Stimulated activated CD8-positive, alpha-beta memory T cell treated with anti-CD3 and anti-CD28 coated beads, Interleukin-7, amount 100 ng/mL, for 4 hours (primary cell): ENCODE results near the gene TAS1R3.

Experiments
- DNase-seq, 2 donors: peaks; one replicate each; pipeline ENCODE4 v3.0.0-alpha.2; 2020; ENCODE audit warnings: low read depth in 2 of 2

The TAS1R3 gene

DNA sequence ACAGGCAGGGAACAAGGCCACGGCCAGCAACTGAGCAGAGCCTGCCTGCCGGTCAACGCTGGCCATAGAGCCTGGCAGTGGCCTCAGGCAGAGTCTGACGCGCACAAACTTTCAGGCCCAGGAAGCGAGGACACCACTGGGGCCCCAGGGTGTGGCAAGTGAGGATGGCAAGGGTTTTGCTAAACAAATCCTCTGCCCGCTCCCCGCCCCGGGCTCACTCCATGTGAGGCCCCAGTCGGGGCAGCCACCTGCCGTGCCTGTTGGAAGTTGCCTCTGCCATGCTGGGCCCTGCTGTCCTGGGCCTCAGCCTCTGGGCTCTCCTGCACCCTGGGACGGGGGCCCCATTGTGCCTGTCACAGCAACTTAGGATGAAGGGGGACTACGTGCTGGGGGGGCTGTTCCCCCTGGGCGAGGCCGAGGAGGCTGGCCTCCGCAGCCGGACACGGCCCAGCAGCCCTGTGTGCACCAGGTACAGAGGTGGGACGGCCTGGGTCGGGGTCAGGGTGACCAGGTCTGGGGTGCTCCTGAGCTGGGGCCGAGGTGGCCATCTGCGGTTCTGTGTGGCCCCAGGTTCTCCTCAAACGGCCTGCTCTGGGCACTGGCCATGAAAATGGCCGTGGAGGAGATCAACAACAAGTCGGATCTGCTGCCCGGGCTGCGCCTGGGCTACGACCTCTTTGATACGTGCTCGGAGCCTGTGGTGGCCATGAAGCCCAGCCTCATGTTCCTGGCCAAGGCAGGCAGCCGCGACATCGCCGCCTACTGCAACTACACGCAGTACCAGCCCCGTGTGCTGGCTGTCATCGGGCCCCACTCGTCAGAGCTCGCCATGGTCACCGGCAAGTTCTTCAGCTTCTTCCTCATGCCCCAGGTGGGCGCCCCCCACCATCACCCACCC lies at the start of gene TAS1R3:
Gene TAS1R3, plus strand, starts transcription at position 213 of the 898 bp plus-strand sequence. Its CDS starts 66 bp downstream, at position 279.
- no peak for DNase-seq

DNA sequence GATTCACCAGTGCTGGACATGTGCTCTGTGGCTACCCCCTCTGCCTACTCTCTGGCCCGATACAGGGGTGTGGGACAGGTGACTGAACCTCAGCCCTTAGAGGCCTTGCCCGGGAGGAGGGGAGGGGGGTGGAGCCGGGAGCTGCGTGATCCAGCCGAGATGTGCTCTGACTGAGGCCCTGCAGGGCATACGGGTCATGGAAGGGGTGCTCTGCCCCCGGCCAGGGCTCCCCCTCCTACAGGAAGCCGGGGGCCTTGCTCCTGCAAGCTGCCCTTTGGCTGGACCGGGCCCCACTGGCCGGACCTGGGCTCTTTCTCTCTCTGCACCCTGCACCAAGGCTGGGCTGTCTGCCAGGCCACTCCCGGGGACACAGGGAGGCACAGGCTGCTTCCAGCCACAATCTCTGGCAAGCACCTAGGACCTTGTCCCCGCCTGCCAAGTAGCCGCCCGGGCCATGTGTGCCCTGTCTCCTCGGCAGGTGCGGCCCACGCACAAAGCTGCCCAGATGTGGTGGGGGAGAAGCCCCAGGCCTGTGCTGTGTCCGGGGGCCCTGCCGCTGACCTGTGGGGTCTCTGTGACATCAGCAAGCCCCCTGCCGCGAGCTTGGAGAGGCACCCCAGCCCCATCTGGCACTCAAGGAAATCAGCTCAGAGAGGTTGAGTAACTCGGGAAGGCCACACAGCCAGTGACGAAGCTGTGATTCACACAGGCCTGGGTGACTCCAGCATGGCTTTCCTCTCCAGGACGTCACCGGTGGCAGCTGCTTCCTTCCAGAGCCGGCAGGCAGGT lies 49.4 kb upstream of the TAS1R3 start:
- DNase-seq = no peak

DNA sequence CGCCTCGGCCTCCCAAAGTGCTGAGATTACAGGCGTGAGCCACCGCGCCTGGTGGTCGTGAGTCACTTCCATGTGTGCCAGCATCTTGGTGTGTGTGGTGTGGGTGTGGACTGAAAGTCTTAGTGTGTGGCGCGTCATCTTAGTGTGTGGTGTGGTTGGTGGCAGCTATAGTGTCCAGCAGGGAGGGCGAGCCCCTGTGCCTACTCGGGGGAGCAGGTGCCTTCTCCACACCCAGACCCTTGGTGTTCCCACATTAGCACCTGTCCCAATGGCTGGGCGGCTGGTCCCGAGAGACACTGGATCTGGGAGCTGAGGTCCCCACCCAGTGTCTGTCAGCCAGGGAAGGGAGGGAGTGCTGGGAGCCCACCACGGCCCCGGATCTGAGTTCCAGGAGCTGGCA lies 48.1 kb upstream of the TAS1R3 start:
- no peak for DNase-seq

DNA sequence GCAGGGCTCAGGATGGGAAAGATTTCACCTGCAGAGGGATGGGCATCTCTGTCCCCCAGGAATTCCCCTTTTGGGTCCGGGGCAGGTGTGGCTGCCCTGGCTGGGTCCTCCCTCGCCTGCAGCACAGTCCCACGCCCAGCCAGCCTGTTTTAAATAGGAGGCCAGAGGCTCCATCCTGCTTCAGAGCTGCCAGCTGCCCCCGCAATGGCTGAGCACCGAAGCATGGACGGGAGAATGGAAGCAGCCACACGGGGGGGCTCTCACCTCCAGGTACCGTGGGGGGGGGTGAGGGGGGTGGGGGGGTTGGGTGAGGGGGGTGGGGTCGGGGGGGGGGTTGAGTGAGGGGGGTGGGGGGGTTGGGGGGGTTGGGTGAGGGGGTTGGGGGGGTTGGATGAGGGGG lies 47.3 kb upstream of the TAS1R3 start:
- DNase-seq = no peak

DNA sequence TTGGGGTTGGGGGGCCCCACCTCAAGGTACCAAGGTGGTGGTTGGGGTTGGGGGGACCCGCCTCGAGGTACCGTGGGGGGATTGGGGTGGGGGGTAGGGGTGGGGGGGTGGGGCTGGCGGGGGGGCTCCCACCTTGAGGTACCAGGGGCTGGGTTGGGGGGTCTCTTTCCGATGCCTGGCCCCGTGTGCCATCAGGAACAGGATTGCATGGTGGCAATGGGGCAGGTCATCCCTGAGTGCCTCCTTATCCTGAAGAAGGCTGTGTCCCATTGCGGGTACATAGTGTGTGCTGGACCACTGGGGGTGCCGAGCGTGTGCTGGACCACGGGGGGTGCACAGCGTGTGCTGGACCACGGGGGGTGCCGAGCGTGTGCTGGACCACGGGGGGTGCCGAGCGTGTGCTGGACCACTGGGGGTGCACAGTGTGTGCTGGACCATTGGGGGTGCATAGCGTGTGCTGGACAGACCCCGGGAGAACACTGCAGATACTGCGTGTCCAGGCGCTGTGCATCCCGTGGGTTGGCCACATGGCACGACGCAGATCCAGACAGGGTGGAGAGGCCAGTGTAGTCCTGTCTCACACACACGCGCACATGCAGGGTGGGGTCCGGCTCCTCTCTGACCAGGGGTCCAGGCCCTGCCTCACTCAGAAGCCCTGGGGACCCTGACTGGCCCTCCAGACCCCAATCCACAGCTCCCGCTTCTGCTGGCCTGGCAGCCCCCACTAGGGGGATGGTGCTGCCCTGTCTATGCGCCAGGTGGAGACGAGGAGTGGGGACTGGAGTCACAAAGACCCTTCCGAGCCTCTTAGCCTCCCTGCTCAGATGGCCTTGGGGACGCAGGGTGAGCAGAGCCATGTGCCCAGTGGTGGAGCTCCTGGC lies 46.6 kb upstream of the TAS1R3 start:
- no peak for DNase-seq

DNA sequence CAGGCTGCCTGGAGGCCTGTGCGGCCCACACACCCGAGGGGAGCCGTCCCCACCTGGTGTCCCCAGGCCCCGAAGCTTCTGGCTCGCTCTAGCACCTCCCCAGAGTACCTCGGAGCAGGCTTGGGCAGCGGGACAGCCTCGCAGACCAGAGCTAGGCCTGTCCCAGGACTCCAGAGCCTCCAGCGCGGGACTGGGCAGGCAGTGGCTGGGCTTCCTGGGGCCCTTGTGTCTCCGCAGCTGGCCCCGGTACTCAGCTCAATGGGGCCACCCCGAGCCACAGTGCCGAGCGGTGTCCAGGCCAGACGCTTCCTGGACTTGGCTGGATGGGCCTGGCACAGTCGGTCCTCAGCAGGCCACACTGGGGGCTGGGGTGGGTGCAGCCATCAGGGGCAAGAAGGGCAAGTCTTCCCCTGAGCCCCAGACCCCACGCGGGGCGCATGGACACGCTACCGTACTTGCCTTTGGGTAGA lies 45.9 kb upstream of the TAS1R3 start:
- no peak for DNase-seq

DNA sequence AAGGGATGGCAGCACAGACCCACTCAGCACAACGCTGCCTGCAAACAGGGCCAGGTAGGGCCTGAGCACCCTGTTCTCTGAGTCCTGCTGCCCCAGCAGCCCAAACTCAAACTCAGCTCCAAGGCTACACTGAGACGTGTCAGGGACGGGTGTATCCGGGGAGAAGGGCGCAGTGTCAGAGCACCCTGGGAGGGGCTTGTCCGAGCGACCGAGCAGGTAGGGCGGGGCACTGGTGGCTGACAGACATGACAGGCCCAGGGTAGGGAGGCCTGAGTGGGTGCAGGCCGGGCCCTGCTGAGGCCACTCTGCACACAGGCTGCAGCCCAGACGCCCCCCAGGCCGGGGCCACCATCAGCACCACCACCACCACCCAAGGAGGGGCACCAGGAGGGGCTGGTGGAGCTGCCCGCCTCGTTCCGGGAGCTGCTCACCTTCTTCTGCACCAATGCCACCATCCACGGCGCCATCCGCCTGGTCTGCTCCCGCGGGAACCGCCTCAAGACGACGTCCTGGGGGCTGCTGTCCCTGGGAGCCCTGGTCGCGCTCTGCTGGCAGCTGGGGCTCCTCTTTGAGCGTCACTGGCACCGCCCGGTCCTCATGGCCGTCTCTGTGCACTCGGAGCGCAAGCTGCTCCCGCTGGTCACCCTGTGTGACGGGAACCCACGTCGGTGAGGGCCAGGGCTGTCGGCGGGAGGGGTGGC lies 45.3 kb upstream of the TAS1R3 start:
- no peak for DNase-seq

DNA sequence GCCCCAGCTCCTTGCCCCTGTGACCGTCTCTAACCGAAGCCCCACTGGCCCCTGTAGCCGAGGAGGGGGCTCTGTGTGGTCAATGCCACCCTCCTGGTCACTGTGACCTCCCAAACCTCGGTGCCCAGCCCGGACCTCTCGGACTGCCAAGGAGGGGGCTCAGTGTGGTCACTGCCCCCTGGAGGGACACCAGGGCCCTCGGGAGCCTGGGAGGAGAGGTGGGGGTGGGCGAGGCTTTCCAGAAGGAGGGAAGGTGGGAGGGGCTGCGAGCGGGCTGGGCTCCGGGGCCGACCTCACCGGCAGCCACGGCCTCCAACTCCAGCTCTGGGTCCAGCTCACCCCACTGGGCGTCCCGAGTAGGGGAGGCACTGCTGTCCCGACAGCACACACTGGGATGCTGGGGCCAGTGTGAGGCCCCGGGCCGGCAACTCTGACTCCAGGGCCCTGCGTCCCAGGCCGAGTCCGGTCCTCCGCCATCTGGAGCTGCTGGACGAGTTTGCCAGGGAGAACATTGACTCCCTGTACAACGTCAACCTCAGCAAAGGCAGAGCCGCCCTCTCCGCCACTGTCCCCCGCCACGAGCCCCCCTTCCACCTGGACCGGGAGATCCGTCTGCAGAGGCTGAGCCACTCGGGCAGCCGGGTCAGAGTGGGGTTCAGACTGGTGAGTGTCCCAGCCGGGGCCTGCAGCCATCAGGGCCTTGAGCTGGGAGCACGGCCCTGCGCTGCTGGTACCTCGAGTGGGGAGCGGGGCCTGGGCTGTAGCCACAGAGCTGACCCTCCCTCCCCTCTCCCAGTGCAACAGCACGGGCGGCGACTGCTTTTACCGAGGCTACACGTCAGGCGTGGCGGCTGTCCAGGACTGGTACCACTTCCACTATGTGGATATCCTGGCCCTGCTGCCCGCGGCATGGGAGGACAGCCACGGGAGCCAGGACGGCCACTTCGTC lies 44.5 kb upstream of the TAS1R3 start:
- no peak for DNase-seq

DNA sequence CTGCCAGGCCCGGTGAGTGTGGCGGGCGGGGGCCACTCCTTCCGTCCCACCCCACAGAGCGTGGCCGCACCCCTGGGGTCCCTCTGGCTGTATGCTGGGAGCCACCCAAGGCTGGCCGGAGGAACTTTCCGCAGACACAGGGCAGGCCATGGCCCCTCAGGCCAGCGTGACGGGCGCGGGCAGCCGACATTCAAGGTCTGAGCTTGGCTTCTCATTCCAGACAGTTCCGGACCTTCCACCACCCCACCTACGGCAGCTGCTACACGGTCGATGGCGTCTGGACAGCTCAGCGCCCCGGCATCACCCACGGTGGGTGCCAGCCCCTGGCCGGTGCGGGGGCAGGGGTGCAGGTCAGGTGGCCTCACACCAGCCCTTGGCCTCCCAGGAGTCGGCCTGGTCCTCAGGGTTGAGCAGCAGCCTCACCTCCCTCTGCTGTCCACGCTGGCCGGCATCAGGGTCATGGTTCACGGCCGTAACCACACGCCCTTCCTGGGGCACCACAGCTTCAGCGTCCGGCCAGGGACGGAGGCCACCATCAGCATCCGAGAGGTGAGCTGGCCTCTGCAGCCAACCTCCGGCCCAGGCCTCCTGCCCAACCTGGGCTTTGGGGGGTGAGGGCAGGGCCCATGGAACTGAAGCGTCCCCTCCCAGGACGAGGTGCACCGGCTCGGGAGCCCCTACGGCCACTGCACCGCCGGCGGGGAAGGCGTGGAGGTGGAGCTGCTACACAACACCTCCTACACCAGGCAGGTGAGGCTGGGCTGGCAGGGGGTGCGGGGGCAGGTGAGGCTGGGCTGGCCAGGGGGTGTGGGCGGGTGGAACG lies 43.6 kb upstream of the TAS1R3 start:
- no peak for DNase-seq

DNA sequence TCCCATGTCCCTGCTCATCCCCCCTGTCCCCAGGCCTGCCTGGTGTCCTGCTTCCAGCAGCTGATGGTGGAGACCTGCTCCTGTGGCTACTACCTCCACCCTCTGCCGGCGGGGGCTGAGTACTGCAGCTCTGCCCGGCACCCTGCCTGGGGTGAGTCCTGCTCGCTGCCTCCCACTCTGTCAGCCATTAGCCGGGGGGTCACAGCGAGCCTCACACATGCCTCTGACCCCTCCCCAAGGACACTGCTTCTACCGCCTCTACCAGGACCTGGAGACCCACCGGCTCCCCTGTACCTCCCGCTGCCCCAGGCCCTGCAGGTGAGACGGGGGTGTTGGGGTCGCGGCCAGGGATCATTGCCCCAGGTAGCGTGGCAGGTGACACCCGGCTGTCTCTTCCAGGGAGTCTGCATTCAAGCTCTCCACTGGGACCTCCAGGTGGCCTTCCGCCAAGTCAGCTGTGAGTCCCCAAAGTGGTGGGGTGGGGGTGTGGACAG lies 40.8 kb upstream of the TAS1R3 start:
- DNase-seq = no peak

DNA sequence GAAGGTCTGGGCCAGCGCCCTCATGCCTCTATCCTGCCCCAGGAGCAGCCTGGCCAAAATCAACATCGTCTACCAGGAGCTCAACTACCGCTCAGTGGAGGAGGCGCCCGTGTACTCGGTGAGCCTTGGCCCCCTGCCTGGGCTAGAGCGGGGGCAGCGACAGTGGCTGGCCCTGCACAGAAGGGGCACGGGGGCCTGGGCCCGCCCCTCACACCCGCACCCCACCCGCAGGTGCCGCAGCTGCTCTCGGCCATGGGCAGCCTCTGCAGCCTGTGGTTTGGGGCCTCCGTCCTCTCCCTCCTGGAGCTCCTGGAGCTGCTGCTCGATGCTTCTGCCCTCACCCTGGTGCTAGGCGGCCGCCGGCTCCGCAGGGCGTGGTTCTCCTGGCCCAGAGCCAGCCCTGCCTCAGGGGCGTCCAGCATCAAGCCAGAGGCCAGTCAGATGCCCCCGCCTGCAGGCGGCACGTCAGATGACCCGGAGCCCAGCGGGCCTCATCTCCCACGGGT lies 40.0 kb upstream of the TAS1R3 start:
- DNase-seq = no peak

DNA sequence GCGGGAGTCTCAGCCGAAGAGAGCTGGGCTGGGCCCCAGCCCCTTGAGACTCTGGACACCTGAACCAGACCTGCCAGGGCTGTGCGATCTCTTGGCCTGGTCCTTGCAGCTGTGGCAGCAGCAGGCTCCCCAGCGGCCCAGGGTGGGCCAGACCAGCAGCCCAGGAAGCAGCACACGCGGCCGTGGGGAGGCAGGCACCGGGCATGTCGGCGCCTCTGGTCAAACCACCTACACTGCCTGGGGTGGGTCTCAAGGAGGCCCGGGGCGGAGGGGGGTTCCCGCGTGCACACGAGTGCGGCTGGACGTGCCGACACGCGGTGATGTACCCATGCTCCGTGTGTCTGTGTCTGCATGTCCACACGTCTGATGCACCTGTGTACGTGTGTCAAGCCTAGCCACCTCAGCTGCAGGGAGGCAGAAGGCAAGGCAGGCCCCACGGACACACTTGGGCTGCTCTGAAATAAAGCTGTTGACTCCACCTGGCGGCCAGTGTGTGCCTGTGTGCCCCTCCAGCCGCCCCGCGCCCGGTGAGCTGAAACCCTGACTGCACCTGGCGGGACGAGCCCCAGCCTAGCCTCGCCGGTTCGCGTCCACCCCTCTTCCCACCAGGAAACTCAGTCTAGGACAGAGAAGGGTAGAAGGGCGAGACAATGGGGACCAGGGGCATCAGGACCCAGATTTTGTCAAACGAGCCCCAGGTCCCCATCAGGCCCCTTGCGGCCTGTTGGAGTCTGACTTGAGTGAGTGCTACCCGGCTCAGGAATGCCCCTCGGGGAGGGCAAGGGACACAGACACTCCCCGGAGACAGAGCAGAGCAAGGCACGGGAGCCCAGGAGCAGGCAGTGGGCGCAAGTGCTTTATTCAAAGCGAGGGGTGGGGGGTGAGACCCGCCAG lies 39.3 kb upstream of the TAS1R3 start:
- DNase-seq = peak; percentile 48 to 50

DNA sequence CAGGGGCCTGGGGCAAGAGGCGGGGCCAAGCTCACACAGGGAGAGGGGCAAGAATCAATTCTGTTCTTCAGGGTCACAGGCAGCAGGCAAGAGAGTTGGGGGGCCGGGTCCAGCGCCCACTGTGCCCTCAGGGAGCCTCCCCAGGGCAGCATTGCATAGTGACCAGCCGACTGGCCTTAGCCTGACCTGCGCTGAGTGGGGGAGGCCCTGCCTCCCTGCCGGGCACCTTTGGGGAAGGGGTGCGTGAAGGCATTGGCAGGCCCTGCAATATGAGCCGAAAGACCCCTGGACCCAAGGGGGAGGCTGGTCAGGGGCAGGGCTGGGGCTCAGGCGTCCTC lies 38.7 kb upstream of the TAS1R3 start:
- no peak for DNase-seq

DNA sequence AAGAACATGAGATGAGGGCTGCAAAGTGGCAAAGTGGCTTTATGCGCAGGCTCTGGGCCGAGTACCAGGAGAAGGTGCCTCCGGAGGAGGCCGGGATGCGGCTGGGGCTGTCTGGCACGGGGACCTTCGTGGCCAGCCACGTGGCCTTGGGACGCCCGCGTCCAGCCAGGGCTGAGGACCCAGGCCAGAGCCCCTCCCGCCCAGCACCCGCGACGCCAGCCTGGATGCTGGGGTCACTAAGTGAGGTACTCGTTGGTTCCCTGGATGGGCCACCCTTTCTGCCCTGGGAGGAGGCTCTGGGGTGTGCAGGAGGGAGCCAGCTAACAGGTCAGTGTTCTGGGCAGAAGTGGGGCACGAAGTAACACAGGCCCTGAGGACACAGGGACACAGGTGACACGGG lies 38.2 kb upstream of the TAS1R3 start:
- DNase-seq = no peak

DNA sequence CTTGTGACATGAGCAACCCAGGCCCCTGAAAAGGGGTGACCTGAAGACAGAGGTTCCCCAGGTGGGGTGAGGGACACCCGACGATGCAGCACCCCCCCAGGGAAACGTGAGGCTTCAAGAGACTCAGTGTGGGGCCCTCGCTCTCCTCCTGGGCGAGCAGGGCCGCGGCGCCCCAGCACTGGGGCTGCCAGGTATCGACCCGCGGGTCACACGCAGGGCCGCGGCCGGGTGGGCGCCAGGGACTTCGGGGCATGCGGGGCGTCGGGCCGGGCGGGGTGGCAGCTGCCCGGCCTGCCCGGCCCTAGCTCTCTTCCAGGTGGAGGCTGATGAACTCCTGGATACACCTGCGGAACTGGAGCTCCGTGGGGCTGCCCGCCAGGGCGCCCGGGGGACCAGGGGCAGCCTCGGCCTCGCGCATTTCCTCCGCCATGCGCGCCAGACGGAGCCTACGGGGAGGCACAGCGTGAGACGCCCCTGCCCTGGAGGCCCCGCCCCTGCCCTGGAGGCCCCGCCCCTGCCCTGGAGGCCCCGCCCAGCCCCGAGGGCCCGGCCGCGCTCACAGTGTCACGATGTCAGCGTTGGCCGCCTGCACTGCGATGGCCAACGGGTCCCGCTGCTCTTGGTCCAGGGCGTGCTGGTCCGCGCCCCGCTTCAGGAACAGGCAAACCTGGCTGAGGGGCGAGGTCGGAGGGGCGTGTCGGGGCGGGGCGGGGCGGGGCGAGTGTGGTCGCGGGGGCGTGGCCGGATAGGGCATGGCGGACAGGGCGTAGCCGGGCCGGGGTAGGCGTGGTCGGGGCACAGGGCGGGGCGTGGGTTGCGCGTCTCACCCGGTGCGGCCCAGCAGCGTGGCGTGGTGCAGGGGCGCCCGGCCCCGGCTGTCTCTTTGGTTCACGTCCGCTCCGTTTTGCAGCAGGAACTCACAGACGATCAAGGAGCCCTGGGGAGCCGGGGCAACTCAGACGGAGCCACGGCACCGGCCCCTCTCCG lies 37.5 kb upstream of the TAS1R3 start:
- DNase-seq = no peak

DNA sequence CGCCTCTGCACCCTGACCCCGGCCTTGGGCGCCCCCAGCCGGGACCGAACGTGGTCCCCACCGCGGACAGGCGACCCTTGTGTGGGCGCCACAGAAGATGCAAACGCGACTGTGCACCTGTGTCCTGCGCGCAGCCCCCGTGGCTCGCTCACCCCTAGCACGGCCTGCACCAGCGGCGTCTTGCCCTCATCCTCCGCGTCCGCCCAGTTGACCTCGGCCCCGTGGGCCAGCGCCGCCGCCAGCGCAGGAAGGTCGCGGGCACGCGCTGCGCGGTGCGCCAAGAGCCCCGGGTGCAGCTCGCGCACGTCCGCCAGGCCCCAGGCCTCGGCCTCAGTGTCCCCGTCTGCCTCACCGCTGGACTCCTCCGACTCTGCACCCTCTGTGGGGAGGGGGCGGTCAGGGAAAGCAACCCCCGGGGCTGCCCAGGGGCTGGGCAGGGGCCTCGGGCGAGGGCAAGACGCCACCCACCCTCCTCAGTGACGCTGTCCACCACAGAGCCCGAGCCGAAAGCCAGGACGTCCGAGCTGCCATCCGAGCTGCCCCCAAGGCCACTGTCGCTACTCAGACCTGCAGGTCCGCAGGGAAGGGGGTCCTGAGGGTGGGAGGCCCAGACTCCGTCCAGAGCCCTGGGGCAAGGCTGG lies 36.7 kb upstream of the TAS1R3 start:
- no peak for DNase-seq
